ENCODE data around the gene FRAS1.
"Not testable (repeated sequence)": the region's sequence is repeated elsewhere in the genome, so short reads cannot be mapped to it uniquely, and the experiment has no call there.

FRAS1 gene

DNA sequence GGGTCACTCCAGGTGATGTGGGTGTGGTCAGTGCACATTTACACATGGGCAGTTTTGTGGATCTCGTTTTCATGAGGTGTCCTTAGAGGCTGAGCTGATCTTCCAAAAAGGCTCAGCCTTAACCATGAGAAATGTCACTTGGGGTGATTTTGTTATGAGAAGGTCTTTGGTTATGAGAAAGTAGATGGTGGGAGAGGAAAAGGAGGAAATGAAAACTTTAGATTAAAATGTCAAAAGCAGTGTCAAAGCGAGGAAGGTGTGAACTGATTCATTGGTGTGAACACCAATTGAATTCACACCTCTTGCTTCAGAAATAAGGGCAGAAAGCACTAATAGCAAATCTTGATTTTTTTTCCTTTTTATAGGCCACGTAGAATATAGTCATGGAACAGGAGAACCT is 394.3 kb downstream of the FRAS1 start:
- DNase-seq (ENCODE audit: low spot score) = no peak

DNA sequence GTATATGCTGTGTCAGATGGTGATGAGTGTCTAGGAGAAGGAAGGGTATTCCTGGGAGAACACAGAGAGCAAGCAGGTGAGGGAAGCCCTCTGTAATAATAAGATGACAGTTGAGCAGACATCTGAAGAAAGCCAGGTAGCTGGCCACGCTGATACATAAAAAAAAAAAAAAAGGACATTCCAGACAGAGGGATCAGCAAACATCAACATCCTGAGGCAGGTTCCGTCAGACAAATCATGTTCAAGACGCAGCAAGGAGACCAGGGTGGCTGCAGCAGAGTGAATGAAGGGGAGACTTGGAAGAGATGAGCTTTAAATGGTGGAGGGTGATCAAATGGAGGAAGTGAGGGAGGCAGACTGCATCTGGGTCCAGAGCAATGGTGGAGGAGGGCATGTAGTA is 396.9 kb downstream of the FRAS1 start:
- no peak for DNase-seq (ENCODE audit: low spot score)

DNA sequence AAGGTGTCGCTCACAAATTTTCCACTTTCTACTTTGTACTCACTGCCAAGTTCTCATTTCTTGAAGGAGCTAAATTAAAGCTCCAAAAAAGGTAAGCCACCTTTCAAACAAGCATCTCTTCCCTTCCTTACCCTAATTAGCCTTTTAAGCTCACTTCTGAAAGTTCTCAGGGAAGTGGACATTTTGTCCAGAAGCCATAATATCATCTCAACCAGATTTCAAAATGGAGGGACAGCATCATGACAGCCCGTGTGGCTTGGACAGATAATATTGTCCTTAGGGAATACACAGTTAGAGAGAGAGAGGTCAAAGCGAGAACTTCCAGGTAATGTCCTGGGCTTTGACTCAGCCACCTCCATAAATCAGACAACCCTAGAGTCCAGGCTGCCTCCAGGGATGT is 400.6 kb downstream of the FRAS1 start:
- DNase-seq (ENCODE audit: low spot score) = no peak

DNA sequence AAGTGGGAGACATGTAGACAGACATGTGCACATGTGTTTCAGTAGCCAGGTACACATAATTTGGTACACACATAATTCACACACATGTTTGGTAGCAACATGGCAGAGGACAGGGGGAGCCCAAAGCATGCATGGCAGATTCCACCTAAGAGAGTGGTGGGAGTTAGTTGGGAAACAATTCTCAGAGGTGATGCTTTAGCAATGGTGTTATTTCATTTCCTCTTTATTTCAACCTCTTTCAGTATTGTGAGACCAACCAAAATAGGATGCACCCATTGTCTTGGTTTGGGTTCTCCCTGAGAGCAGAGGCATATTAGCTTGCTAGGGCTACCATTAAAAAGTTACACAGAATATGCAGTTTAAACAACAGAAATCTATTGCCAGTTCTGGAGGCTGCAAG is 402.2 kb downstream of the FRAS1 start:
- no peak for DNase-seq (ENCODE audit: low spot score)

DNA sequence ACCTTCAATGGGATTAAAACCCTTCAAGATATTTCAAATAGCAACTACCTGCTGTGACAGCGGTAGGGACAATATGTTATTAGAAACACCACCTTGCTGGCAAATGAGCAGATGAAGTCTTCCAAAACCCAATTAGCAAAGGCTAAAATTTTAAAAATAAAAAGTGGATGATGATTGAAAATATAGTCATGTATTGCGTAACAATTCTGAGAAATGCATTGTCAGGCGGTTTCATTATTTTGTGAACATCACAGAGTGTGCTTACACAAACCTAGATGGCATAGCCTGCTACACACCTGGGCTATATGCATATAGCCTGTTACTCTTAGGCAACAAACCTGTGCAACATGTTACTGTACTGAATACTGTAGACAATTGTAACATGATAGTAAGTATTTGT is 403.2 kb downstream of the FRAS1 start:
- no peak for DNase-seq (ENCODE audit: low spot score)

DNA sequence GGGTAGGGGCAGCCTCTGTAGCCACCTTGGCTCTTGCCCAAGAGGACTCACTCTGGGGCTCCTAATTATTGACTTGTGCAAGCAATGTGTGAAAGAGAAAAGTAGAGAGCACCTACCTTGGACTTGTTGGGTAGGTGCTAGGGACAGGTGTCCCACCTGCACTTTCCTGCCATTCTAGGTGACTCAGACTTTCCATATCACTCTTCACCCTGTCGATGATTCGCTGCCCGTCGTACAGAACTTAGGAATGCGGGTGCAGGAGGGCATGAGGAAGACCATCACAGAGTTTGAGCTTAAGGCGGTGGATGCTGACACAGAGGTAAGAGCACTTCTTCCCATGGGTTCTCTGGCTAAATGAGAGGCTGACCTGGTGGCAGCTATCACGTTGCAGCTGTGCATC is 407.1 kb downstream of the FRAS1 start:
- no peak for DNase-seq (ENCODE audit: low spot score)

DNA sequence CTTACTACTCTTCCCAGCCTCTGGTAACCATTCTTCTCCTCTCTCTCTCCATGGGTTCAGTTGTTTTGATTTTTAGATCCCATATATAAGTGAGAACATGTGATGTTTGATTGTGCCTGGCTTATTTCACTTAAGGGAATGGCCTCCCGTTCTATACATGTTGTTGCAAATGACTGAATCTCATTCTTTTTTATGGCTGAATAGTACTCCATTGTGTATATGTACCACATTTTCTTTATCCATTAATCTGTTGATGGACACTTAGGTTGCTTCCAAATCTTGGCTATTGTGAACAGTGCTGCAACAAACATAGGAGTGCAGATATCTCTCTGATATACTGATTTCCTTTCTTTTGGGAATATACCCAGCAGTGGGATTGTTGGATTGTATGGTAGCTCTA is 410.1 kb downstream of the FRAS1 start:
- not testable (repeated sequence) for DNase-seq (ENCODE audit: low spot score)

DNA sequence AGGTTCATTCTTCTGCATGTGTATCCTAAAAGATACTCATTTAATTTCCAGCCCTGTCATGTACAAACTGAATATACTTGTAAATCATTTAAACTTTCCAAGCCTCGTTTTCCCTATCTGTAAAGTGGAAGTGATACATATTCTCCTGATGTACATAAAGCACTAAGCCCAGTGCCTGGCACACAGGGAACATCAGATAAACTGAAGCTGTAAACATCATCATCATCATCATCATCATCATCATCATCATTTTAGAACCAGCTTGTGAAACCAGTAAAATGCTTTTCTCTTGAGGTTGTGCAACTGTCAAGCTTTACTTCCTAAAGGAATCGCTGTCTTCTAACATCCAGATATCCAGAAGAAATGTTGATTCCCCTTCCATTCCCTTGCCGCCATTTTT is 411.1 kb downstream of the FRAS1 start:
- DNase-seq (ENCODE audit: low spot score) = no peak

DNA sequence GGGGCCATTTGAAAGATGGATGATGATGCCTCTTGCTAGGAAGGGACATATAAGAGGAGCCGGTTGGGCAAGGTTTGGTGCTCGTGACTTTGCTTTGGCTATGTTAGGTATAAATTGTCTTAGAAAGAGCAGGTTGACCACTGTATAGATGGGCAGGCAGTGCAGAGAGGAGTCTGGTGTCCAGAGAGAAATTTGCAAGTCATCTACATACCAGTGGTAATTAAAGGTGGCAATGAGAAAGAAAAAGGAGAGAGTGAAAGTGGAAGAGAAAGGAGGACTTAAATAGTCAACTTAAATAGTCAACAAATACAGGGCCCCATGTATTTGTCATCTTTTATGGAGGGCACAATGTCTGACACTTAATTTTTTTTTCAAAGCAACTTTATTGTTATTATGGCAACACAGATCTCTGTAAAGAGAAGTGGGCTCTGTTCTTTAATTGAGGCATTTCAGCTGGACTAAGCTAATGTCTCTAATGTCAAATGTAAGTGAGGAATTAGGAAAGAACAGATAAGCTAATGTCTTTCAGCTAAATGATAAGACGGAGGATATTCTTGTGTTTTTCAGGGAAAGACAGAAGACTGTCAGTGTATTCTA is 419.1 kb downstream of the FRAS1 start:
- DNase-seq (ENCODE audit: low spot score) = no peak

DNA sequence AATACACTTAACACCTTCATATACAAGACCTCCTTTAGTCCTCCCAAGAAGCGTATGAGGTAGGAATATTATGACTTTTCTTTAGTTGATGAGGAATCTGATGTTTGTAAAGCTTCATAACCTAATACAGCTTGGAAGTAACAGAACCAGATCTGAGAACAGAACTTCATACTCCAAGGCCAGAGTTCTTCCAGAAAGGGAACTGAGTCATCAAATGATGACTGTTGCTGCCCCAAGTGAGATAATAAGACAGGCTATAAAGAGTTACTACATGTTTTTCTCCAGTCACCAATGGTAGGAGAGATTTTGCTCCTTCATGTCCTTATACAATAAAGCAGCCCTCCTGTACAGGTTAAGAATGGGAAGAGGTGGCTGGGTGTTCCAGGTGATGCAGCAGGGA is 420.2 kb downstream of the FRAS1 start:
- DNase-seq (ENCODE audit: low spot score) = no peak

DNA sequence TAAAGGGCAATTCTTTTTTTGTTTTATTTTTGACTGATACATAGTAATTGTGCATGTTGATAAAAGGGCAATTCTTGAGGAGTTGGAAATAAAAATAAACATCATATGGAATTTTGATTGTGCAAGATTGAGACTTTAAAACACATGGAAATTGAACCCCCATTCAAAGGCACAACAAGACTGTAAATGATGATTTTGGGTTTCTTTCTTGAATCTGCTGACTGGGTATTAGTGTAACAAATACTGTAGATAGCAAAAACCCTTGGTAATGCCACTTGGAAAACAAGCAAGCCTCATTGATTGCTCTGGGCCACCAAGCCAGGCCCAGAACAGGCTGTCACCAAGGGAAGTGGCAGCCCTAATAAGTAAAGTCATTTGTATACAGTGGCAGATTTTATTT is 421.4 kb downstream of the FRAS1 start:
- no peak for DNase-seq (ENCODE audit: low spot score)

DNA sequence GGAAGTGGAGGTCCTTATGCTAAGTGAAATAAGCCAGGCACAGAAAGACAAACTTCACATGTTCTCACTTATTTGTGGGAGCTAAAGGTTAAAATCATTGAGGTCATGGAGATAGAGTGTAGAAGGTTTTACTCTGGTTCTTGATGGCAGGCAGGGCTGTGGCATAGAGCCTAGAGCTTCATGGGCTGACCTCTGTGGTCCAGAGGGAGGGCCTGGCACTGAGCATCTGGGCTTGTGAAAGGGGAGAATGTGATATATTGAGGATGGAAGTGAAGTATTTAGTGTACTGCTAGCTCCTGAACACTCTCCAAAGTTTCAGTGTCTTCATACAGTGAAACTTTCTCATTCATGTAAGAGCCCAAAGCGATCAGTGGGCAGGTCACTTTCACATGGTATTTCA is 423.2 kb downstream of the FRAS1 start:
- DNase-seq (ENCODE audit: low spot score) = no peak

DNA sequence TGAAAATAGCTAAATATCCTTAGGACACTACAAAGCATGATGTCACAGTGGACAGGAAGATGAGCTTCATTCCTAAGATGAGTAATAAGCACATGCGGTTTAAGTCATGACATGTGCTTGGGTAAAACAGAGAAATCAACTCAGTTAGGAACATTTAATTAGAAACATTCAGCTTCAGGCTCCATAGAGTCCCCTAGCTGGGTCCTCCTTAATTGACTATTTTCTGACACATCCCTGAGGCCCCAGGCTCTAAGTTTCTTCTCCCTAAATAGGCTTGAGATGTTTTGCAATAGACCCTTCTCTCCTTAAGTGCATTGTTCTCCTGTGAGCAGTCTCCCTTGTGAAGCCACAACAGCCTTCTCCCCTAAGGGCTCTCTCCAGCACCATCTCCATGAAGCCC is 424.1 kb downstream of the FRAS1 start:
- DNase-seq (ENCODE audit: low spot score) = no peak

DNA sequence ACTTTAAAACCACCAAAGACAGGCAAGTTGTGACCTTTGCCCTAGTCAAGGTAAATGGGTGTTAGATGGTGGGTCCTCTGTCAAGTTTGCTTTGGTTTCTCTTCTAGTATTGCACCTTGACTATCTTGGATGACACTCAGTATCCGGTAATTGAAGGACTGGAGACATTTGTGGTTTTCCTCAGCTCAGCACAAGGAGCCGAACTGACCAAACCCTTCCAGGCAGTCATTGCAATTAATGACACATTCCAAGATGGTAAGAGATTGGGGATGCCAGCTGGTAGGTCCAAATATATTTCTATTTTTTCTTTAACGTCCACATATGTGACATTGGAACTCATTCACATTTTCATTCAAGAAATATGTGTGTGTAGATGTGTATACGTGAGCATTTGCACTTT is 425.2 kb downstream of the FRAS1 start:
- DNase-seq (ENCODE audit: low spot score) = no peak

DNA sequence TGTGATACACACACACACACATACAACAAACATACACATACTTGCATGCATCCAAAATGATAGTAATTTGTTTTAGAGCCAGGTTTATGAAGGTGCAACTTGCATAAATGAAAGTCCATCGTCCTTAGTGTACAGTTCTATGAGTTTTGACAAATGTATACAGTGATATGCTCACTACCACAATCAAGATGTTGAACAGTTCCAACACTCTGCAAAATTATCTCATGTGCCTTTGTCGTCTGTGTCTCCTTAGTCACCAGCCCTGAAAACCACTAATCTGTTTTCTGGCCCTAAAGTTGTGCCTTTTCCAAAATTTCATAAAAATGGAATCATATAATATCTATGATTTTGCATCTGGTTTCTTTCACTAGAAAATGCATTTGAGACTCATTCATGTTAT is 426.7 kb downstream of the FRAS1 start:
- no peak for DNase-seq (ENCODE audit: low spot score)

DNA sequence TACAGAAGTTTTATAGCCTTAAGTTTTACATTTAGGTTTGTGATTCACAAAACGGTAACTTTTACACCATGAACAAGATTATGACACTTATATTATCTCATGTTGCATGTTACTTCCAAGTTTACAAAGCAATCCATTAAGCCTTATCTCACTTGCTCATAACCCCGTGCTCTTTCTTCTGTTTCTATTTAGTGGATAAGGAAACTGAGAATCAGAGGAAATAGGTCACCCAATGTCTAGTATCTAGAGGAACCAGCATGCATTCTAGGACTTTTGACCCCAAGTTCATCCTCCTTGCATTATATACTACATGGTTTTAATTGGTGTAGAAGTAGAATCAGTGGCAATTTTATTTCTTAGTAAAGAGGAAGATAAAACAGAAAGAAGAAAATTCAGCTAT is 427.5 kb downstream of the FRAS1 start:
- DNase-seq (ENCODE audit: low spot score) = no peak

DNA sequence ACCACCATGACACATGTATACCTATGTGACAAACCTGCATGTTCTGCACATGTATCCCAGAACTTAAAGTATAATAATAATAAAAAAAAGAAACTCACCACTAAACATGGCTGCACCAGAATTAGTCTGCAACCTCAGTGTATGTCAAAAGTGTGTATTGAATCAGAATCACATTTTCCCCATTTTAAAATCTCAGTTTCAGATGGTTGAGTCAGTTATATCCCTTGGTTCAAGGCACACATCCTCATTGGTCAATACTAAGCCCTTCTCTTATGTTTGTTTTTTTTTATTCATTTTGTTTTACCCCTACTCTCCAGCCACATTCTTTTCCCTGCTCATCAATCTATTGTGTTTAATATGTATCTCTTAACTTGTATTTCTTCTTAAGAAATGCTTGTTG is 436.6 kb downstream of the FRAS1 start:
- no peak for DNase-seq (ENCODE audit: low spot score)

DNA sequence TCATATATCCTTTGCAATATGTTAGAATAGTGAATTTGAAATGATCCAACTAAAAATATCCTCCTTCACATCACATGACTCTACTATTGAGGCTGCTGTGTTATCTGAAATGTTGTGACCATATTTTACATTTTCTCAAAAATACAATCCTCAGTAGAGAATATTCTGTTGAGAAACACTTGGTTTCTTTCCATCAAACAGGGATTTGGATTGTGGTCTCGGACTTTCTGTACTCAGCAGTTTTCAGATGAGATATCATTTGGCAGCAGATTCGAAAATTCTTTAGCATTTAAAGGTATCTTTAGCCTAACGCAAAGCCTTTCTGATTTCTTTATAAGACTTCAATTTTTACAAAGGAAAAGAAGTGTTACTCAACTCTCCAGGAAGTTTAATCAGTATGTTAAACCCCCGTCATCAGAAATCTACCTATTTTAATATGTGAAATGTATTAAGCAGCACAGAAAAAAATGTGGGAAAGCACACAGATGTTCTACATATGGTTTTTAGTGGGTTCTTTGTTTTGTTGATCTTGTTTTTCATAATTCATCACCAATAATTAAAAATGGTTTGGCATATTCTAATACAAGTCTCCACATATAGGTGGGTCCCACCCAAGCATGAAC is 439.0 kb downstream of the FRAS1 start:
- DNase-seq (ENCODE audit: low spot score) = no peak

DNA sequence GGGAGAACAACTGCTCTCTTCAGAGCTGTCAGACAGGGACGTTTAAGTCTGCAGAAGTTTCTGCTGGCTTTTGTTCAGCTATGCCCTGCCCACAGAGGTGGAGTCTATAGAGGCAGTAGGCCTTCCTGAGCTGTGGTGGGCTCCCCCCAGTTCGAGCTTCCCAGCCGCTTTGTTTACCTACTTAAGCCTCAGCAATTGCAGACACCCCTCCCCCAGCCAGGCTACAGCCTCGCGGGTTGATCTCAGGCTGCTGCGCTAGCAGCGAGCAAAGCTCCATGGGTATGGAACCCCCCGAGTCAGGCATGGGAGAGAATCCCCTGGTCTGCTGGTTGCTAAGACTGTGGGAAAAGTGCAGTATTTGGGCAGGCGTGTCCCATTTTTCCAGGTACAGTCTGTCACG is 449.1 kb downstream of the FRAS1 start:
- DNase-seq (ENCODE audit: low spot score) = not testable (repeated sequence)

DNA sequence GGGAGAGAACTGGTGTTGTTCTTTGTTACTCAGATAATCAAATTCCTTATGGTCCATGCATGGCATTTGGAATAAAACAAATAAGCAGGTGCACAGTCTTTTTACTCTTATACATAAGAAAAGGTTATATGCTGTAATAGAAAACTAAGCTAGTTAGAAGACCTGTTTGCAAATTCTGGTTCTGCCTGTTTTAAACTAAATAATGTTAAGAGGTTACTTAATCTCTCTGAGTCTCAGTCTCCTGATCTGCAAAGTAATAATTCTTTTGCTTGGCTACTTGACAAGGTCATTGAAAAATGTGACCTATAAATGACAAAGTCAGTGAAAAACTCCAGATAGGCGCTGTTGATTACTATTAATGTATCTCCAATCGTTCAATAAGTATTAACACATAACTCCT is 451.9 kb downstream of the FRAS1 start:
- DNase-seq (ENCODE audit: low spot score) = no peak

DNA sequence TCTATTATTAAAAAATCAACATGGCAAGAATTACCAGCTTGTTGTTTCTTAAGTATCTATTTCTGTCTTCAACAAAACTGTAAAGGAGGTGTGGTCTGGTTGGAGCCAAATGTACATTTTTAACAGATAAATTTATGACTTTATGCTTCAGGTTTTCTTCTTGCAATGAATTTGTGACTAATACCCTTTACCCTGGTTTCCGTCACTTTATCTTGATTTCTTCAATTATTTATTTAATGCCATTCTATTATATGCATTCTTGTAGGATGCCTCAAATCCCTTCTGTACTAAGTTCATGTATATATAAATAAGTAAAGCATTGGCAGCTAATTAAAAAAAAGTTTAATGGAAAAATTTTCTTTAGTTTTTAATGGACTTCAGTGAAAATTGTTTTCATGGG is 453.0 kb downstream of the FRAS1 start:
- no peak for DNase-seq (ENCODE audit: low spot score)

DNA sequence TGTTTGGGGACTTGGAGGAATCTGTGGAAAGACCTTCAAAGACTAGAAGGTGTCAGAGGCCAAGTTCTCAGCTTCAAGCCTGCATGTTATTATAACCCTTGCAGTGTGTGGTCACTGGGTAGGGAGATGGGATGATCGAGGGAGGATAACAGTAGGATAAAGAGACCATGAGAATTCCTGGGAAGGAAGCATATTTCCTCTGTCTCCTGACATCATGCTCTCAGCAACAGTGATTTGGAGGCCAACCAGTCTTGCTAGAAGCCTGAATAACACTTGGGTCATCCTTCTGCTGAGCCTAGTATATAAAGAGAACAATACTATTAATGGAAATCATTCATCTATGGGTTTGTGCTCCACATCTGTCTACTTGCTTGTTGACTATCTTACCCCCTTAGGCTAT is 453.6 kb downstream of the FRAS1 start:
- DNase-seq (ENCODE audit: low spot score) = no peak

DNA sequence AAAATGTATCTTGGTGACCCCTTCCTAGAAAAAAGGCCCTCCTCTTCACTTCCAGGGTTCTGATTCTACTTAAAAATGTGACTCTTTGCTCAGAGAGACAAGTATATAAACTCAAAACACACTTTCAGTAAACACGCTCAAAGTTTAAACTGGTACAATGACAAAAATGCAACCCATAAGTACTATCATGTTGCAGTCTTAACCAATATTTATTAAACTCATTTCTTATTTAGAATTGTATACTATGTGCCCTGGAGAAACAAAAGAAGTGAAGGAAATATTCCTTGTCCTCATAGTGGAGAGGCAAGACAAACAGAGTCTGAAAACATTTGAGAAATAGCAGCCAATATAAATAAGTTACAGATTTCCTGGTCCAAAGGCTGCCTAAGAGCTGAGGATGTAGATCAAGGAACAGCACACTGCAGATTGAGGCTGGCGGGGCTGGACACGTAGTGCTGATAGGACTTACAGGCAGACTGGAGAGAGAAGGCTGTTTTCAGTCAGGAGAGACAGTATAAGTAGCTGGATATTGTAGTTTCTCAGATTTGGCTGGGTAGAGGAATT is 455.3 kb downstream of the FRAS1 start:
- DNase-seq (ENCODE audit: low spot score) = no peak

DNA sequence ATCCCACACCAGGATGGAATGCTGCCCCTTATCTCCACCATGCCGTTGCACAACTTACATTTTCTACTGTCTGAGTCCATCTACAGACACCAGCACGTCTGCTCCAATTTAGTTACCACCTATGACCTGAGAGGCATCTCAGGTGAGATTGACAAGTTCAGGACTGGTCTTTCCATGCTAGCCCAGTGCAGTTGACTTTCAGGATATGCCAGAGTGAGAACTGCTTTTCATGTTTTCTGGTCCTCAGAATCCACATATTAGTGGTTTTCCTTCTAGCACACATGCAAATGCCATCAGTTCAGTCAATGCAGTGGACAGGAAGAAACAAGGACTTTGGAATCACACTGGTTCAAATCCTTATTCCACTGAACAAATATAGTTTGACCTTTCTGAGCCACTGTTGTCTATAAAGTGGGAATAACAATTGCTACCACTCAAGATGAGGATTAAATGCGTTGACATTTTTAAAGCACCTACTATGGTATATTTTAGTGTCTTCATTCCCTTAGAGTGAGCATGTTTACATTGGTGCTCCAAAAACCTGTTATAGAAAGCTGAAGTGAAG is 456.4 kb downstream of the FRAS1 start:
- DNase-seq (ENCODE audit: low spot score) = no peak

Measured in AG08396 (cell line).